Measurements from ENCODE around the gene ANKRD44.
"Not testable (repeated sequence)": the region's sequence is repeated elsewhere in the genome, so short reads cannot be mapped to it uniquely, and the experiment has no call there.

ANKRD44 gene

DNA sequence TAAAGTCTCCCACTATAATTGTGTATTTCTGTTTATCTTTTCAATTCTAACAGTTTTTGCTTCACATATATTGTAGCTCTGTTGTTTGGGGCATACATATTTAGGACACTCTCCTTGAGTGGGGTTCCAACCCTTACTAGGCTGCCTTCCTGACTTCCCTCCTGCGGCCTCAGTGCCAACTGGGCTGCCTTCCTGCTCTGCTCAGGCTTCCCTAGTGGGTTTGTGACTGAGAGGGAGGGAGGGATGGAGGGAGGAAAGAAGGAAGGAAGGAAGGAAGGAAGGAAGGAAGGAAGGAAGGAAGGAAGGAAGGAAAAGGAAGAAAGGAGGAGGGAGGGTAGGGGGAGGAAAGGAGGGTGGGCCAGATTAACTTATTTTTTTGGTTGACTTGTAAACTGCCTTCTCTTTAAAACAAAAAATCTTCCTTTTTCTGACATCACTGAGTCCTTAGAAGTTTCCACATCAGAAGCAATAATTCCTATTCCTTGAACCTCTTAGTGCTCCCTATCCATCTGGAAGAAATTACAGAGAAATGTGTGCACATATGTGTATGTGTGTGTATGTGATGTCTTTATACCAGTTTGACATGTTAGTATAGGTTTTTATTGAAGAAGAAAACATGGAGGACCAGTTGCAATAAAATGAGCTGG is 238.7 kb downstream of the ANKRD44 start:
- Mint-ChIP-seq H3K9me3 (no peaks in the 10 kb centered on the region), H3K27ac (peak overlapping the region; percentile 91), H3K4me3 (peak overlapping the region; percentile 43), H3K4me1 (peaks cover 63% of the 10 kb centered on the region), H3K36me3 (peaks cover 56% of the 10 kb centered on the region), H3K27me3 (no peaks in the 10 kb centered on the region)

- H3K27me3 Mint-ChIP-seq: no peaks in the 10 kb centered on the region
- peaks cover 67% of the 10 kb centered on the region for H3K4me1 Mint-ChIP-seq
- H3K4me3 Mint-ChIP-seq: peak overlapping the region; percentile 52
- H3K9me3 Mint-ChIP-seq: no peaks in the 10 kb centered on the region
- peak overlapping the region; percentile 91 for H3K27ac Mint-ChIP-seq
- peaks cover 54% of the 10 kb centered on the region for H3K36me3 Mint-ChIP-seq
These were observed 239.4 kb downstream of the ANKRD44 start for GRCh38 chr2:197071213-197071612.

GRCh38 chr2:197069958-197070357 is 240.6 kb downstream of the ANKRD44 start:
- H3K4me3 Mint-ChIP-seq: no peak overlapping the region

DNA sequence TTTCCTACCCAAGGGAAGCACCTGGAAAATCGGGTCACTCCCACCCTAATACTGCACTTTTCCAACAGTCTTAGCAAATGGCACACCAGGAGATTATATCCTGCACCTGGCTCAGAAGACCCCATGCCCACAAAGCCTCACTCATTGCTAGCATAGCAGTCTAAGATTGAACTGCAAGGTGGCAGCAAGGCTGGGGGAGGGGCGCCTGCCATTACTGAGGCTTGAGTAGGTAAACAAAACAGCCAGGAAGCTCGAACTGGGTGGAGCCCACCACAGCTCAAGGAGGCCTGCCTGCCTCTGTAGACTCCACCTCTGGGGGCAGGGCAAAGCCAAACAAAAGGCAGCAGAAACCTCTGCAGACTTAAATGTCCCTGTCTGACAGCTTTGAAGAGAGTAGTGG is 248.0 kb downstream of the ANKRD44 start:
- H3K27ac Mint-ChIP-seq, H3K9me3 Mint-ChIP-seq, H3K27me3 Mint-ChIP-seq, H3K4me3 Mint-ChIP-seq: not testable (repeated sequence)
- Mint-ChIP-seq H3K36me3 (peaks cover 52% of the 10 kb centered on the region), H3K4me1 (peaks cover 51% of the 10 kb centered on the region)

More at GRCh38 chr2:197069958-197070357, 240.6 kb downstream of the ANKRD44 start:
- H3K9me3 Mint-ChIP-seq: no peaks in the 10 kb centered on the region
- H3K27ac Mint-ChIP-seq: peak overlapping the region; percentile 91
- peaks cover 57% of the 10 kb centered on the region for H3K36me3 Mint-ChIP-seq
- H3K27me3 Mint-ChIP-seq: no peaks in the 10 kb centered on the region
- H3K4me1 Mint-ChIP-seq: peaks cover 74% of the 10 kb centered on the region

DNA sequence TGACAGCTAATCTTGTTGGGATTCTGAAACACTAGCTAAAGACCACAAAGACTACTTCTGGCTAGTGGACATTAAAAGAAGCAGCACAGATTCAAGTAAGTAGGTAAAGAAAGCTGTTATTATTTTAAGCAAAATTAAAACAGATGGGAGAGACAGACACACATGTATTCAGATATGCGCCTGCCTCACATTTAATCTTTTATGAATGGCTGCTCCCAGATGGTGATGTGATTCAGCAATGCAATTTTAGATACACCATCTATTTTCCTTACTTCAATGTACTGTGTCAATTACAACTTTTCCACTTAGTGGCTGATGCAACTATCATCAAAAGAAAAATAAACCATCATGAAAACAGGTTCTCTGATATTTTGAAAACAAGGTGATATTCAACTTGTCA is 251.1 kb downstream of the ANKRD44 start:
- H3K36me3 Mint-ChIP-seq: peaks cover 55% of the 10 kb centered on the region
- H3K4me3 Mint-ChIP-seq: no peak overlapping the region
- H3K9me3 Mint-ChIP-seq: no peaks in the 10 kb centered on the region
- H3K27me3 Mint-ChIP-seq: no peaks in the 10 kb centered on the region
- H3K27ac Mint-ChIP-seq: peak overlapping the region; percentile 18
- peaks cover 32% of the 10 kb centered on the region for H3K4me1 Mint-ChIP-seq

DNA sequence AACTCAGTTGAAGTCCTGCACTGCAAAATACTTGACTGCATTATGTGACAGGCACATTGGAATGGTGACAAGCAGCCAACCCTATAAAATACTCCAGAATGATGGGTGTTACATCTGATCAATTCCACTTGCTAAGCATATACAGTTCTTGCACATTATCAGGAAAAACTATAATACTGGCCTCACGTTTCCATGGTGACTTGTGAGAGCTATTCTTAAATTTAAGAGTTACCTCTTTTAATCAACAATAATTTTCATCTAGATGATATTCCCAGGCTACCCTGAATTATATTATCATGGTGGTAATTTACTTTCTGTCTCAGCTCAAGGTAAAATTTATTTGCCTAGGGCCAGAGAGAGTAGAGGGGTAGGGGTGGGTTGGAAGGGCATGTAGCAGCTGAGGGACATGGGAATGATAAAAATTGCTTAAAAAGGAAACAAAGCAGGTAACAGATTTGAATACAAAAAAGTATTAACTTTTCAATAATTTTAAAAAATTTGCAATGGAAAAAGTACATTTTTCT is 251.7 kb downstream of the ANKRD44 start:
- Mint-ChIP-seq H3K36me3 (peaks cover 56% of the 10 kb centered on the region), H3K27ac (no peak overlapping the region), H3K27me3 (no peaks in the 10 kb centered on the region), H3K4me1 (peaks cover 32% of the 10 kb centered on the region), H3K4me3 (no peak overlapping the region), H3K9me3 (no peaks in the 10 kb centered on the region)

DNA sequence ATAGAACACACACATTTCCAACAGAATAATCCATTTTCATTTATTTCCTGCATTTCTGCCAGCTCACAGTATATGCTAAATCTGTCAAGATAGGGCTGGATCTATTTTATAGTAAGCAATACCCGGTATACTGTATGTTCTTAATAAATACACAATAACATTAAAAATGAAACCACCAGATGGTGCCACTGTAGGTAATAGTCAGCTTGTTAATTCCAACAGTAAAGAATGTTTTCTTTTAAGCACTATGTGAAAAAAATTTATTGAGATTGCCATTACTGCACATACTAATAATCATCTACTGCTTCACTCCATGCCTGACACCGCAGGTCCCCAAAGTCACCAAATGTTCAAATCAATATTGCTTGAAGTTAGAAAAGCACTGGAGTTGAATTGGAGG is 252.6 kb downstream of the ANKRD44 start:
- Mint-ChIP-seq H3K27me3 (no peaks in the 10 kb centered on the region), H3K27ac (no peak overlapping the region), H3K9me3 (no peaks in the 10 kb centered on the region), H3K4me1 (peaks cover 26% of the 10 kb centered on the region), H3K36me3 (peaks cover 57% of the 10 kb centered on the region), H3K4me3 (no peak overlapping the region)

DNA sequence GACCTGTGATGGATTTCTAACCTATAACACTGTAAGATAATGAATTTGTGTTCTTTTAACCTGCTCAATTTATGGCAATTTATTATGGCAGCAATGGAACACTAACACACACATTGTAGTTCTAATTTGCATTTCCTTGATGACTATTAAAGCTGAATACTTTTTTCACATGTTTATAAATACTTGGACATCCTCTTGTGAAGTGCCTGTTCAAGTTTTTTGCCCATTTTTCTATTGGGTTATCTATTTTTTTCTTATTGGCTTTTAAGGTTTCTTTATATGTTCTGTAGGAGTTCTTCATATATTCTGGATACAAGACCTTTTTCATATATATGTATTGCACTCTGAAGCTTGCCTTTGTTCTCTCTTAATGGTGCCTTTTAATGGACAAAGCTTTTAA is 255.5 kb downstream of the ANKRD44 start:
- Mint-ChIP-seq H3K27ac (no peak overlapping the region), H3K4me3 (no peak overlapping the region), H3K4me1 (peaks cover 18% of the 10 kb centered on the region), H3K27me3 (no peaks in the 10 kb centered on the region), H3K9me3 (no peaks in the 10 kb centered on the region), H3K36me3 (peaks cover 57% of the 10 kb centered on the region)

GRCh38 chr2:197054437-197054836 is 256.1 kb downstream of the ANKRD44 start:
- no peak overlapping the region for H3K4me3 Mint-ChIP-seq
- H3K9me3 Mint-ChIP-seq: no peaks in the 10 kb centered on the region
- H3K27ac Mint-ChIP-seq: no peak overlapping the region
- peaks cover 18% of the 10 kb centered on the region for H3K4me1 Mint-ChIP-seq
- peaks cover 55% of the 10 kb centered on the region for H3K36me3 Mint-ChIP-seq
- no peaks in the 10 kb centered on the region for H3K27me3 Mint-ChIP-seq

- no peaks in the 10 kb centered on the region for H3K27me3 Mint-ChIP-seq
- peaks cover 18% of the 10 kb centered on the region for H3K4me1 Mint-ChIP-seq
- H3K9me3 Mint-ChIP-seq: no peaks in the 10 kb centered on the region
- H3K4me3 Mint-ChIP-seq: no peak overlapping the region
- peak overlapping the region; percentile 52 for H3K27ac Mint-ChIP-seq
- H3K36me3 Mint-ChIP-seq: peaks cover 51% of the 10 kb centered on the region
These were observed 258.2 kb downstream of the ANKRD44 start for GRCh38 chr2:197052356-197052755.

DNA sequence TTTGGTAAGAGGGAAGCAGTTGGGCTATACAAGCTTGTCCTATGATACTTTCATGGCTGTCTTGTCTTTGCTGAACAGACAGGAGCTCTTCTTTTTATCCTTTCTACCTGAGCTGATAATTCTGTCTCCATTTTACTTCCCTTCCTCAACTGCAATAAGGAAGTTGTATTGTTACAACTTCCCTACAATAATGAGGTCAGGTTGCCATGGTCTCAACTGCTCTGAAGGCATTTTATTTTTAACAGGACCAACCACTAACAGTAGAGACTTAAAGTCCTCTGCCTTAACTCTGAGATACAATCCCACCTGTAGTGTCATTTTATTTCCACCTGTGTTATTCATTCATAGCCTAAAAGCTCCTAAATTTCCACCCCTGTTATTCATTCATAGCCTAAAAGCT is 265.5 kb downstream of the ANKRD44 start:
- no peak overlapping the region for H3K4me3 Mint-ChIP-seq
- H3K27me3 Mint-ChIP-seq: no peaks in the 10 kb centered on the region
- no peaks in the 10 kb centered on the region for H3K9me3 Mint-ChIP-seq
- peaks cover 25% of the 10 kb centered on the region for H3K36me3 Mint-ChIP-seq
- peaks cover 28% of the 10 kb centered on the region for H3K4me1 Mint-ChIP-seq
- H3K27ac Mint-ChIP-seq: peak overlapping the region; percentile 94

- Mint-ChIP-seq H3K9me3 (no peaks in the 10 kb centered on the region), H3K4me1 (peaks cover 47% of the 10 kb centered on the region), H3K27ac (peak overlapping the region; percentile 86), H3K27me3 (no peaks in the 10 kb centered on the region), H3K4me3 (no peak overlapping the region), H3K36me3 (peaks cover 17% of the 10 kb centered on the region)
These were observed 267.8 kb downstream of the ANKRD44 start for GRCh38 chr2:197042739-197043196.

DNA sequence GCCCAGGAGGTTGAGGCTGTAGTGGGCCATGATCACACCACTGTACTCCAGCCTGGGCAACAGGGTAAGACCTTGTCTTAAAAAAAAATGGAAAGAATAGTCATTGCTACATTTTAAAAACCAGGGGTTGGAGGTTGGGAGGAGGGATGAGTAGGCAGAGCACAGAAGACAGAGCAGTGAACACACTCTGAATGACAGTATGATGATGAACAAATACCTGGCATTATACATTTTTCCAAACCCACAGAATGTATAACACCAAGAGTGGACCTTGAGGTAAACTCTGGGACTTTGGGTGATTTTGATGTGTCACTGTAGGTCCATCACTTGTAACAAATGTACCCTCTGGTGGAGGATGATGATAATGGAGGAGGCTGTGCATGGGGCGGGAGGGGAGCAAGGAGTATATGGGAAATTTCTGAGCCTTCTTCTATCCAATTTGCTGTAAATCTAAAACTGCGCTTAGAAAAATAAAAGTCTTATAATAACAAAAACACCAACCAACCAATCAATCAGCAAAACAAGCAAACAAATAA is 272.6 kb downstream of the ANKRD44 start:
- no peaks in the 10 kb centered on the region for H3K27me3 Mint-ChIP-seq
- peaks cover 16% of the 10 kb centered on the region for H3K36me3 Mint-ChIP-seq
- peak overlapping the region; percentile 38 for H3K27ac Mint-ChIP-seq
- peaks cover 66% of the 10 kb centered on the region for H3K4me1 Mint-ChIP-seq
- H3K4me3 Mint-ChIP-seq: no peak overlapping the region
- H3K9me3 Mint-ChIP-seq: no peaks in the 10 kb centered on the region

- H3K4me1 Mint-ChIP-seq: peaks cover 59% of the 10 kb centered on the region
- no peaks in the 10 kb centered on the region for H3K27me3 Mint-ChIP-seq
- H3K9me3 Mint-ChIP-seq: no peaks in the 10 kb centered on the region
- H3K36me3 Mint-ChIP-seq: peaks cover 17% of the 10 kb centered on the region
- no peak overlapping the region for H3K4me3 Mint-ChIP-seq
- H3K27ac Mint-ChIP-seq: peak overlapping the region; percentile 60
These were observed 275.6 kb downstream of the ANKRD44 start for GRCh38 chr2:197035002-197035401.

- H3K27ac Mint-ChIP-seq: peak overlapping the region; percentile 89
- no peaks in the 10 kb centered on the region for H3K27me3 Mint-ChIP-seq
- H3K4me3 Mint-ChIP-seq: no peak overlapping the region
- peaks cover 56% of the 10 kb centered on the region for H3K4me1 Mint-ChIP-seq
- peaks cover 15% of the 10 kb centered on the region for H3K36me3 Mint-ChIP-seq
- H3K9me3 Mint-ChIP-seq: no peaks in the 10 kb centered on the region
These were observed 276.3 kb downstream of the ANKRD44 start for GRCh38 chr2:197034292-197034691.

DNA sequence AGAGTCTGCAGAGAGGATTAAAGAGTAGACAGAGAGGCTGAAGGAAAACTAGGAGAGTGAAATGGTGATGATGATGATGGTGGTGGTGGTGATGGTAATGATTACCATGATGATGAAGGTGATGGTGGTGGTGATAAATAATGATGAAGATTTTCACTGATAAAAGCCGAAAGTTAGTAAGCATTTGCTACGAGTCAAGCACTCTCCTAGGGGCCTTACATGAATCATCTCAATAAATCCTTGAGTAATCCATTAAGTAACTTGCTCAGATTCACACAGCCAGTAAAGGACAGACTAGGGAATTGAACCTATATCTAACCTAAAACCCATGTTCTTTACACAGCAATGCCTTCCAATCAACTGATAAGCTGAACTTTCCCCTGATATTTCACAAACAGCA is 277.4 kb downstream of the ANKRD44 start:
- no peak overlapping the region for H3K4me3 Mint-ChIP-seq
- H3K9me3 Mint-ChIP-seq: no peaks in the 10 kb centered on the region
- H3K4me1 Mint-ChIP-seq: peaks cover 52% of the 10 kb centered on the region
- peak overlapping the region; percentile 24 for H3K27ac Mint-ChIP-seq
- H3K27me3 Mint-ChIP-seq: no peaks in the 10 kb centered on the region
- peaks cover 21% of the 10 kb centered on the region for H3K36me3 Mint-ChIP-seq

Data from activated naive CD4-positive, alpha-beta T cell treated with anti-CD3 and anti-CD28 coated beads, Interleukin-2, amount 50 U/mL, for 24 hours (primary cell).